A549 (cell line): ENCODE measurements around the gene HCFC1R1. TPM values are rescaled to one million over a fixed set of nuclear protein-coding genes. Genes with fewer than 3 reads are reported as not detected.
A peak's percentile ranks its signal among the peaks of the same experiment; 100 is the strongest.

Source experiments
- ATAC-seq, 2 experiments: fragments of 200-7000 bp in 1 of 2; fragments of >200 bp in 1 of 2; cut with Nextera tagmentation in 1 of 2; cut with Tn5 transposase in 1 of 2; 3 replicates each; pipeline versions ENCODE4 v1.8.0 to v1.9.1; 2018 to 2020; ENCODE audit warnings: mild to moderate bottlenecking in 1 of 2, moderate library complexity in 1 of 2
- CTCF ChIA-PET: fragments of 300-600 bp; sonication (Branson Sonifier 250); formaldehyde crosslinking; extraction: SDS; loops from one replicate; lab custom pipeline; 2021; ENCODE audit warnings: antibody characterized with exemption, inconsistent platforms; lab: Yijun Ruan, JAX
- POLR2A ChIA-PET: fragments of 350-600 bp; formaldehyde crosslinking; extraction: SDS; loops from one replicate; lab custom pipeline; 2021; ENCODE audit warnings: antibody characterized with exemption, inconsistent platforms; lab: Yijun Ruan, JAX
- DNase-seq, 2 experiments: peaks; one replicate each; pipeline versions ENCODE4 v3.0.0 to v3.0.0-alpha.2; 2011 to 2016; ENCODE audit warnings: low read depth in 1 of 2, low spot score in 1 of 2
- FAIRE-seq: peaks from 2 replicates; lab custom pipeline; 2011; peaks lifted over from hg19 to GRCh38; lab: Jason Lieb, UNC
- H3K27ac ChIP-seq, 2 experiments: fragments of >200 bp; sonication (Bioruptor Twin); formaldehyde crosslinking; 3 replicates each; pipeline ENCODE4 v1.5.1; 2016 to 2017
- H3K4me1 ChIP-seq: fragments of >200 bp; sonication (Bioruptor Twin); formaldehyde crosslinking; 3 replicates; pipeline ENCODE4 v1.6.1; 2016
- H3K4me2 ChIP-seq: fragments of >200 bp; sonication (Bioruptor Twin); formaldehyde crosslinking; 3 replicates; pipeline ENCODE4 v1.6.1; 2016
- H3K4me3 ChIP-seq: fragments of >200 bp; sonication (Bioruptor Twin); formaldehyde crosslinking; 3 replicates; pipeline ENCODE4 v1.5.1; 2016
- H3K9me3 ChIP-seq: fragments of >200 bp; sonication (Bioruptor Twin); formaldehyde crosslinking; 3 replicates; pipeline ENCODE4 v1.6.1; 2016
- NR3C1 ChIP-seq: fragments of >200 bp; sonication (Bioruptor Twin); formaldehyde crosslinking; IDR thresholded peaks from 3 replicates; pipeline ENCODE4 v1.6.1; 2017
- PBX3 ChIP-seq: IDR thresholded peaks from 2 replicates; pipeline ENCODE4 v1.6.1; 2012
- WGBS: methylation state at CpG from one replicate; pipeline ENCODE4 v1.1.6; 2017; ENCODE audit errors: missing lambda C conversion rate; 5-methylcytosine and 5-hydroxymethylcytosine counted together
- polyA plus RNA-seq, 4 experiments: library from polyadenylated mRNA; depleted of rRNA in 3 of 4; stranded (reverse); fragments of >200 nt; fragmentation: RNase III in 1 of 4; extraction: RNeasy Plus Mini Kit Qiagen cat#74134 plus additional on column Dnase treatment in 1 of 4; gene quantifications; 2 replicates in 3 of 4; 3 replicates in 1 of 4; pipeline ENCODE4 v1.2.3, GENCODE V29; 2011 to 2017
- small RNA-seq, 6 experiments: library from RNA; depleted of rRNA; stranded (forward); fragments of <200 nt; gene quantifications; one replicate each; pipeline ENCODE3, GENCODE V24; 2012
- TF ChIP-seq, protein P1 (sequence below): fragments of >200 bp; sonication (Bioruptor Twin); formaldehyde crosslinking; IDR thresholded peaks from 3 replicates; pipeline ENCODE4 v1.5.1; 2016

The HCFC1R1 gene
- polyA plus RNA-seq, 2 of the 4 experiments (the other 2 are of a cell fraction), result 46.4 to 179 TPM

GRCh38 chr16:2973605-2974318, 50.0 kb downstream of the HCFC1R1 start:
- POLR2A ChIA-PET, result no interaction called here
- WGBS, result 92% methylated on average over 9 of the region's 17 CpGs
- Histone ChIP-seq H3K4me3 (no peak overlapping the region), H3K9me3 (no peaks in the 10 kb centered on the region), H3K4me2 (no peak overlapping the region), H3K4me1 (peaks cover 14% of the 10 kb centered on the region), H3K27ac (no peak overlapping the region)
- CTCF ChIA-PET, result interaction anchor here (1.1 to 3.3 kb wide), 4 partner anchors 9 to 47 kb away, joined by 6 to 13 read pairs (median 8); no protein-coding TSS in a partner anchor
- no peak for FAIRE-seq
- no peak for DNase-seq
- peak; percentile 37; the same call in 1 of the 2 replicates for TF ChIP-seq PBX3
- TF ChIP-seq, protein P1, sequence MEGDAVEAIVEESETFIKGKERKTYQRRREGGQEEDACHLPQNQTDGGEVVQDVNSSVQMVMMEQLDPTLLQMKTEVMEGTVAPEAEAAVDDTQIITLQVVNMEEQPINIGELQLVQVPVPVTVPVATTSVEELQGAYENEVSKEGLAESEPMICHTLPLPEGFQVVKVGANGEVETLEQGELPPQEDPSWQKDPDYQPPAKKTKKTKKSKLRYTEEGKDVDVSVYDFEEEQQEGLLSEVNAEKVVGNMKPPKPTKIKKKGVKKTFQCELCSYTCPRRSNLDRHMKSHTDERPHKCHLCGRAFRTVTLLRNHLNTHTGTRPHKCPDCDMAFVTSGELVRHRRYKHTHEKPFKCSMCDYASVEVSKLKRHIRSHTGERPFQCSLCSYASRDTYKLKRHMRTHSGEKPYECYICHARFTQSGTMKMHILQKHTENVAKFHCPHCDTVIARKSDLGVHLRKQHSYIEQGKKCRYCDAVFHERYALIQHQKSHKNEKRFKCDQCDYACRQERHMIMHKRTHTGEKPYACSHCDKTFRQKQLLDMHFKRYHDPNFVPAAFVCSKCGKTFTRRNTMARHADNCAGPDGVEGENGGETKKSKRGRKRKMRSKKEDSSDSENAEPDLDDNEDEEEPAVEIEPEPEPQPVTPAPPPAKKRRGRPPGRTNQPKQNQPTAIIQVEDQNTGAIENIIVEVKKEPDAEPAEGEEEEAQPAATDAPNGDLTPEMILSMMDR, result no peak
- no peak for ATAC-seq

- no peak overlapping the region for H3K4me3 ChIP-seq
- no peaks in the 10 kb centered on the region for H3K9me3 ChIP-seq
- TF ChIP-seq NR3C1 (no peak), PBX3 (0 out of 2 replicates have a peak, but pooled peaks have one; percentile 13)
- ATAC-seq (no peak), FAIRE-seq (no peak), DNase-seq (no peak)
- no peak overlapping the region for H3K27ac ChIP-seq
- CTCF ChIA-PET, result interaction anchor here (1.3 to 3.3 kb wide), 6 partner anchors 9 to 46 kb away, joined by 3 to 13 read pairs (median 4); partner anchors contain the start of gene KREMEN2
- H3K4me1 ChIP-seq, result peaks cover 20% of the 10 kb centered on the region
- POLR2A ChIA-PET, result interaction anchor here (0.8 kb wide), 1 partner anchor 7 kb away, joined by 3 read pairs; the partner anchor contains the start of gene PKMYT1
- no peak overlapping the region for H3K4me2 ChIP-seq
- WGBS, result 76% methylated on average over 5 of the region's 5 CpGs
These were observed 50.6 kb downstream of the HCFC1R1 start for GRCh38 chr16:2973093-2973492.

Small RNAs within 50 kb of the gene (small RNA-seq; reads per million reads assigned to genes)
- gene LINC00514, result 0 to 4.7 (median 0) reads per million in 6 experiments

Other genes with a start within 250 kb of the HCFC1R1 start
- gene ELOB, start 246.7 kb downstream of the HCFC1R1 start, polyA plus RNA-seq (2011; rRNA removed), result 136 and 144 TPM in 2 replicates
- gene ELOB, start 246.7 kb downstream of the HCFC1R1 start, polyA plus RNA-seq (2017; fragmentation: RNase III; extraction: RNeasy Plus Mini Kit Qiagen cat#74134 plus additional on column Dnase treatment), result 414 to 494 TPM (median 469 TPM) in 3 replicates
- gene PRSS33, start 236.4 kb downstream of the HCFC1R1 start, polyA plus RNA-seq (2011; rRNA removed), result not detected in 2 replicates
- 0.04 to 0.05 TPM in 2 of 3 replicates, not detected in the other for gene PRSS33, start 236.4 kb downstream of the HCFC1R1 start, polyA plus RNA-seq (2017; fragmentation: RNase III; extraction: RNeasy Plus Mini Kit Qiagen cat#74134 plus additional on column Dnase treatment)
- not detected in 2 replicates for gene PRSS41, start 225.5 kb downstream of the HCFC1R1 start, polyA plus RNA-seq (2011; rRNA removed)
- gene PRSS41, start 225.5 kb downstream of the HCFC1R1 start, polyA plus RNA-seq (2017; fragmentation: RNase III; extraction: RNeasy Plus Mini Kit Qiagen cat#74134 plus additional on column Dnase treatment), result not detected in 3 replicates
- 0.16 and 0.23 TPM in 2 replicates for gene PRSS21, start 206.7 kb downstream of the HCFC1R1 start, polyA plus RNA-seq (2011; rRNA removed)
- 0.08 to 0.12 TPM in 2 of 3 replicates, not detected in the other for gene PRSS21, start 206.7 kb downstream of the HCFC1R1 start, polyA plus RNA-seq (2017; fragmentation: RNase III; extraction: RNeasy Plus Mini Kit Qiagen cat#74134 plus additional on column Dnase treatment)
- 0.85 and 0.86 TPM in 2 replicates for gene ZG16B, start 193.6 kb downstream of the HCFC1R1 start, polyA plus RNA-seq (2011; rRNA removed)
- gene ZG16B, start 193.6 kb downstream of the HCFC1R1 start, polyA plus RNA-seq (2017; fragmentation: RNase III; extraction: RNeasy Plus Mini Kit Qiagen cat#74134 plus additional on column Dnase treatment), result 0.40 to 0.59 TPM (median 0.54 TPM) in 3 replicates
- not detected in 2 replicates for gene PRSS22, start 165.8 kb downstream of the HCFC1R1 start, polyA plus RNA-seq (2011; rRNA removed)
- 0.10 to 0.33 TPM in 2 of 3 replicates, not detected in the other for gene PRSS22, start 165.8 kb downstream of the HCFC1R1 start, polyA plus RNA-seq (2017; fragmentation: RNase III; extraction: RNeasy Plus Mini Kit Qiagen cat#74134 plus additional on column Dnase treatment)
- 22.7 and 23.2 TPM in 2 replicates for gene FLYWCH2, start 140.7 kb downstream of the HCFC1R1 start, polyA plus RNA-seq (2011; rRNA removed)
- 40.1 to 42.1 TPM (median 41.2 TPM) in 3 replicates for gene FLYWCH2, start 140.7 kb downstream of the HCFC1R1 start, polyA plus RNA-seq (2017; fragmentation: RNase III; extraction: RNeasy Plus Mini Kit Qiagen cat#74134 plus additional on column Dnase treatment)
- 9.3 and 10.6 TPM in 2 replicates for gene FLYWCH1, start 112.0 kb downstream of the HCFC1R1 start, polyA plus RNA-seq (2011; rRNA removed)
- gene FLYWCH1, start 112.0 kb downstream of the HCFC1R1 start, polyA plus RNA-seq (2017; fragmentation: RNase III; extraction: RNeasy Plus Mini Kit Qiagen cat#74134 plus additional on column Dnase treatment), result 20.5 to 22.5 TPM (median 22.3 TPM) in 3 replicates
- 0.28 and 0.35 TPM in 2 replicates for gene KREMEN2, start 59.7 kb downstream of the HCFC1R1 start, polyA plus RNA-seq (2011; rRNA removed)
- gene KREMEN2, start 59.7 kb downstream of the HCFC1R1 start, polyA plus RNA-seq (2017; fragmentation: RNase III; extraction: RNeasy Plus Mini Kit Qiagen cat#74134 plus additional on column Dnase treatment), result 1.4 to 1.6 TPM (median 1.5 TPM) in 3 replicates
- gene PAQR4, start 54.6 kb downstream of the HCFC1R1 start, polyA plus RNA-seq (2011; rRNA removed), result 8.0 and 9.0 TPM in 2 replicates
- 17.5 to 18.6 TPM (median 18.5 TPM) in 3 replicates for gene PAQR4, start 54.6 kb downstream of the HCFC1R1 start, polyA plus RNA-seq (2017; fragmentation: RNase III; extraction: RNeasy Plus Mini Kit Qiagen cat#74134 plus additional on column Dnase treatment)
- 8.4 and 10.5 TPM in 2 replicates for gene PKMYT1, start 43.5 kb downstream of the HCFC1R1 start, polyA plus RNA-seq (2011; rRNA removed)
- 50.5 to 55.2 TPM (median 52.5 TPM) in 3 replicates for gene PKMYT1, start 43.5 kb downstream of the HCFC1R1 start, polyA plus RNA-seq (2017; fragmentation: RNase III; extraction: RNeasy Plus Mini Kit Qiagen cat#74134 plus additional on column Dnase treatment)
- gene CLDN9, start 11.0 kb downstream of the HCFC1R1 start, polyA plus RNA-seq (2011; rRNA removed), result 0.03 and 0.12 TPM in 2 replicates
- gene CLDN9, start 11.0 kb downstream of the HCFC1R1 start, polyA plus RNA-seq (2017; fragmentation: RNase III; extraction: RNeasy Plus Mini Kit Qiagen cat#74134 plus additional on column Dnase treatment), result 0.06 to 0.16 TPM (median 0.12 TPM) in 3 replicates
- gene CLDN6, start 5.8 kb downstream of the HCFC1R1 start, polyA plus RNA-seq (2011; rRNA removed), result 0.11 TPM in 1 of 2 replicates, not detected in the other
- gene CLDN6, start 5.8 kb downstream of the HCFC1R1 start, polyA plus RNA-seq (2017; fragmentation: RNase III; extraction: RNeasy Plus Mini Kit Qiagen cat#74134 plus additional on column Dnase treatment), result 0.13 to 0.25 TPM (median 0.20 TPM) in 3 replicates
- gene TNFRSF12A, start 3.6 kb downstream of the HCFC1R1 start, polyA plus RNA-seq (2011; rRNA removed), result 89.0 and 111 TPM in 2 replicates
- 295 to 325 TPM (median 314 TPM) in 3 replicates for gene TNFRSF12A, start 3.6 kb downstream of the HCFC1R1 start, polyA plus RNA-seq (2017; fragmentation: RNase III; extraction: RNeasy Plus Mini Kit Qiagen cat#74134 plus additional on column Dnase treatment)
- 31.8 and 32.5 TPM in 2 replicates for gene THOC6, start 93 bp upstream of the HCFC1R1 start, polyA plus RNA-seq (2011; rRNA removed)
- 48.7 to 56.5 TPM (median 53.2 TPM) in 3 replicates for gene THOC6, start 93 bp upstream of the HCFC1R1 start, polyA plus RNA-seq (2017; fragmentation: RNase III; extraction: RNeasy Plus Mini Kit Qiagen cat#74134 plus additional on column Dnase treatment)
- not detected in 2 replicates for gene BICDL2, start 13.0 kb upstream of the HCFC1R1 start, polyA plus RNA-seq (2011; rRNA removed)
- gene BICDL2, start 13.0 kb upstream of the HCFC1R1 start, polyA plus RNA-seq (2017; fragmentation: RNase III; extraction: RNeasy Plus Mini Kit Qiagen cat#74134 plus additional on column Dnase treatment), result not detected in 3 replicates
- 0.03 and 0.04 TPM in 2 replicates for gene MMP25, start 22.6 kb upstream of the HCFC1R1 start, polyA plus RNA-seq (2011; rRNA removed)
- gene MMP25, start 22.6 kb upstream of the HCFC1R1 start, polyA plus RNA-seq (2017; fragmentation: RNase III; extraction: RNeasy Plus Mini Kit Qiagen cat#74134 plus additional on column Dnase treatment), result 0.25 to 0.31 TPM (median 0.25 TPM) in 3 replicates
- gene IL32, start 41.7 kb upstream of the HCFC1R1 start, polyA plus RNA-seq (2011; rRNA removed), result 8.9 and 12.4 TPM in 2 replicates
- 18.8 to 32.0 TPM (median 20.2 TPM) in 3 replicates for gene IL32, start 41.7 kb upstream of the HCFC1R1 start, polyA plus RNA-seq (2017; fragmentation: RNase III; extraction: RNeasy Plus Mini Kit Qiagen cat#74134 plus additional on column Dnase treatment)
- gene ZSCAN10, start 75.4 kb upstream of the HCFC1R1 start, polyA plus RNA-seq (2011; rRNA removed), result 0.08 and 0.09 TPM in 2 replicates
- gene ZSCAN10, start 75.4 kb upstream of the HCFC1R1 start, polyA plus RNA-seq (2017; fragmentation: RNase III; extraction: RNeasy Plus Mini Kit Qiagen cat#74134 plus additional on column Dnase treatment), result not detected in 3 replicates
- gene ZNF205, start 88.6 kb upstream of the HCFC1R1 start, polyA plus RNA-seq (2011; rRNA removed), result 3.1 and 4.3 TPM in 2 replicates
- 8.5 to 9.6 TPM (median 9.2 TPM) in 3 replicates for gene ZNF205, start 88.6 kb upstream of the HCFC1R1 start, polyA plus RNA-seq (2017; fragmentation: RNase III; extraction: RNeasy Plus Mini Kit Qiagen cat#74134 plus additional on column Dnase treatment)
- gene ZNF213, start 111.1 kb upstream of the HCFC1R1 start, polyA plus RNA-seq (2011; rRNA removed), result 0.72 and 1.8 TPM in 2 replicates
- 5.9 to 6.2 TPM (median 6.1 TPM) in 3 replicates for gene ZNF213, start 111.1 kb upstream of the HCFC1R1 start, polyA plus RNA-seq (2017; fragmentation: RNase III; extraction: RNeasy Plus Mini Kit Qiagen cat#74134 plus additional on column Dnase treatment)
- 1.3 and 1.6 TPM in 2 replicates for gene OR1F1, start 164.3 kb upstream of the HCFC1R1 start, polyA plus RNA-seq (2011; rRNA removed)
- 0.20 to 0.34 TPM (median 0.31 TPM) in 3 replicates for gene OR1F1, start 164.3 kb upstream of the HCFC1R1 start, polyA plus RNA-seq (2017; fragmentation: RNase III; extraction: RNeasy Plus Mini Kit Qiagen cat#74134 plus additional on column Dnase treatment)
- 7.4 and 7.5 TPM in 2 replicates for gene ZNF200, start 211.2 kb upstream of the HCFC1R1 start, polyA plus RNA-seq (2011; rRNA removed)
- gene ZNF200, start 211.2 kb upstream of the HCFC1R1 start, polyA plus RNA-seq (2017; fragmentation: RNase III; extraction: RNeasy Plus Mini Kit Qiagen cat#74134 plus additional on column Dnase treatment), result 6.5 to 6.9 TPM (median 6.7 TPM) in 3 replicates
- 0.04 TPM in 1 of 2 replicates, not detected in the other for gene MEFV, start 232.7 kb upstream of the HCFC1R1 start, polyA plus RNA-seq (2011; rRNA removed)
- not detected in 3 replicates for gene MEFV, start 232.7 kb upstream of the HCFC1R1 start, polyA plus RNA-seq (2017; fragmentation: RNase III; extraction: RNeasy Plus Mini Kit Qiagen cat#74134 plus additional on column Dnase treatment)